GM12878 (cell line): ENCODE measurements around the gene ZNF628. TPM values are rescaled to one million over a fixed set of nuclear protein-coding genes. Genes with fewer than 3 reads are reported as not detected.

Source experiments
- ATAC-seq: fragments of 200-7000 bp; cut with Tn5 transposase; 3 replicates; pipeline ENCODE4 v1.9.1; 2020; ENCODE audit warnings: mild to moderate bottlenecking, moderate library complexity
- BruUV-seq: library from RNA; stranded (reverse); fragments of 400-500 nt; replicated peaks from 2 replicates; lab custom pipeline; 2021; lab: Mats Ljungman, UMichigan
- CTCF ChIA-PET: fragments of 300-600 bp; sonication (Branson Sonifier 250); formaldehyde crosslinking; extraction: SDS; loops from one replicate; lab custom pipeline; 2021; ENCODE audit warnings: inconsistent platforms; lab: Yijun Ruan, JAX
- POLR2A ChIA-PET: fragments of 350-600 bp; formaldehyde crosslinking; extraction: SDS; loops from one replicate; lab custom pipeline; 2021; ENCODE audit warnings: inconsistent platforms; lab: Charles Lee
- RAD21 ChIA-PET: fragments of 300-600 bp; sonication (Branson Sonifier 250); formaldehyde crosslinking; loops from one replicate; lab custom pipeline; 2023; ENCODE audit warnings: antibody characterized with exemption; ENCODE audit not compliant: unreplicated experiment; lab: Charles Lee
- SMC1A ChIA-PET: fragments of 300-600 bp; sonication (Branson Sonifier 250); formaldehyde crosslinking; loops from one replicate; lab custom pipeline; 2023; ENCODE audit not compliant: unreplicated experiment, uncharacterized antibody; lab: Charles Lee
- DNase-seq: peaks from one replicate; pipeline ENCODE4 v3.0.0-alpha.2; 2011; ENCODE audit warnings: low read depth, low spot score
- FAIRE-seq: peaks from 3 replicates; lab custom pipeline; 2011; peaks lifted over from hg19 to GRCh38; lab: Jason Lieb, UNC
- H2AFZ ChIP-seq: 2 replicates; pipeline ENCODE4 v1.6.0; 2011; ENCODE audit warnings: low read depth, low read length, control low read depth; ENCODE audit not compliant: control insufficient read depth
- H3K27ac ChIP-seq: 2 replicates; pipeline ENCODE4 v1.5.1; 2011; ENCODE audit warnings: control low read depth; ENCODE audit not compliant: control insufficient read depth, insufficient read depth
- H3K27me3 ChIP-seq, 2 experiments: replicated peaks in 1 of 2; 2 replicates each; pipeline versions ENCODE4 v1.6.0 to v1.6.1; 2011; ENCODE audit warnings: low read length in 1 of 2; ENCODE audit not compliant: control insufficient read depth in 2 of 2, insufficient read depth in 2 of 2
- H3K36me3 ChIP-seq, 2 experiments: 2 replicates each; pipeline ENCODE4 v1.5.1; 2011; ENCODE audit warnings: low read length in 1 of 2; ENCODE audit not compliant: control insufficient read depth in 2 of 2, insufficient read depth in 2 of 2
- H3K4me1 ChIP-seq: 2 replicates; pipeline ENCODE4 v1.6.1; 2011; ENCODE audit warnings: mild to moderate bottlenecking, low read length, moderate library complexity, mixed read lengths; ENCODE audit not compliant: control insufficient read depth, insufficient read depth
- H3K4me2 ChIP-seq: 2 replicates; pipeline ENCODE4 v1.6.0; 2011; ENCODE audit warnings: control low read depth; ENCODE audit not compliant: control insufficient read depth, insufficient read depth
- H3K4me3 ChIP-seq: fragments of 200-600 bp; sonication (generic); 2 replicates; pipeline ENCODE4 v1.5.1; 2016
- H3K79me2 ChIP-seq: 2 replicates; pipeline ENCODE4 v1.6.0; 2011; ENCODE audit warnings: low read length; ENCODE audit not compliant: control insufficient read depth, insufficient read depth
- H3K9ac ChIP-seq: 2 replicates; pipeline ENCODE4 v1.8.0; 2011; ENCODE audit warnings: low read length, control low read depth, mixed read lengths; ENCODE audit not compliant: control insufficient read depth, insufficient read depth
- H3K9me3 ChIP-seq: replicated peaks from 3 replicates; pipeline ENCODE4 v1.5.1; 2011; ENCODE audit warnings: mild to moderate bottlenecking, low read length; ENCODE audit not compliant: control insufficient read depth, insufficient read depth
- H4K20me1 ChIP-seq: 2 replicates; pipeline ENCODE4 v1.6.0; 2011; ENCODE audit not compliant: control insufficient read depth, insufficient read depth
- ATF7 ChIP-seq: fragments of 450-650 bp; IDR thresholded peaks from 2 replicates; pipeline ENCODE4 v1.6.1; 2016; ENCODE audit warnings: low read depth, mild to moderate bottlenecking
- BACH1 ChIP-seq: fragments of 450-650 bp; IDR thresholded peaks from 2 replicates; pipeline ENCODE4 v1.6.1; 2017; ENCODE audit warnings: mild to moderate bottlenecking, borderline replicate concordance
- BCL3 ChIP-seq: IDR thresholded peaks from 2 replicates; pipeline ENCODE4 v1.6.1; 2011; ENCODE audit warnings: borderline replicate concordance, low read depth, mild to moderate bottlenecking, moderate library complexity, low read length; ENCODE audit not compliant: insufficient read depth, poor library complexity, severe bottlenecking
- BHLHE40 ChIP-seq, 2 experiments: fragments of 450-650 bp in 1 of 2; IDR thresholded peaks; 2 replicates each; pipeline ENCODE4 v1.6.1; 2011 to 2017; ENCODE audit warnings: low read depth in 2 of 2, borderline replicate concordance in 1 of 2, improper control_type of control experiment in 1 of 2, low read length in 1 of 2, mild to moderate bottlenecking in 1 of 2
- CREM ChIP-seq: IDR thresholded peaks from 2 replicates; pipeline ENCODE4 v1.6.1; 2014; ENCODE audit warnings: antibody characterized with exemption, low read depth
- IKZF2 ChIP-seq, 2 experiments: fragments of 450-650 bp; IDR thresholded peaks; 2 replicates each; pipeline ENCODE4 v1.6.1; 2017; ENCODE audit warnings: mild to moderate bottlenecking in 2 of 2, moderate library complexity in 2 of 2
- MXI1 ChIP-seq: fragments of 150-350 bp; IDR thresholded peaks from 2 replicates; pipeline ENCODE4 v1.6.1; 2011; ENCODE audit warnings: low read depth, mild to moderate bottlenecking, inconsistent platforms, low read length, improper control_type of control experiment
- NR2F1 ChIP-seq: fragments of 450-650 bp; conservative IDR thresholded peaks from 2 replicates; pipeline ENCODE4 v1.6.1; 2017; ENCODE audit warnings: mild to moderate bottlenecking
- PAX5 ChIP-seq: IDR thresholded peaks from 2 replicates; pipeline ENCODE4 v1.6.1; 2011; ENCODE audit warnings: low read depth, low read length, borderline replicate concordance
- PML ChIP-seq: IDR thresholded peaks from 2 replicates; pipeline ENCODE4 v1.6.1; 2012; ENCODE audit warnings: low read length, inconsistent platforms
- POU2F2 ChIP-seq: IDR thresholded peaks from 3 replicates; pipeline ENCODE4 v1.6.1; 2011; ENCODE audit warnings: low read depth, mild to moderate bottlenecking, low read length, borderline replicate concordance
- TCF3 ChIP-seq: IDR thresholded peaks from 2 replicates; pipeline ENCODE4 v1.6.1; 2012; ENCODE audit warnings: low read depth, mild to moderate bottlenecking, low read length, borderline replicate concordance; ENCODE audit not compliant: insufficient read depth
- ZBED1 ChIP-seq: IDR thresholded peaks from 2 replicates; pipeline ENCODE4 v1.6.1; 2016; ENCODE audit warnings: borderline replicate concordance
- ZZZ3 ChIP-seq: IDR thresholded peaks from 2 replicates; pipeline ENCODE4 v1.6.1; 2011; ENCODE audit warnings: low read depth; ENCODE audit not compliant: control insufficient read depth, insufficient read length
- WGBS: methylation state at CpG from one replicate; pipeline ENCODE4 v1.1.6; 2016; ENCODE audit warnings: low lambda C conversion rate; ENCODE audit not compliant: insufficient replicate concordance, insufficient coverage; ENCODE audit errors: missing lambda C conversion rate; 5-methylcytosine and 5-hydroxymethylcytosine counted together
- in situ Hi-C: fragments of 300-500 bp; cut with MboI; formaldehyde crosslinking; loops from 9 replicates; pipeline ENCODE4 v1.14.3; 2018; ENCODE audit warnings: mixed read lengths
- intact Hi-C: fragments of 100-400 bp; cut with micrococcal nuclease; formaldehyde crosslinking; loops from one replicate; pipeline ENCODE4 v1.14.2; 2022; ENCODE audit not compliant: unreplicated experiment
- polyA plus RNA-seq, 11 experiments: library from polyadenylated mRNA; depleted of rRNA in 4 of 11; unstranded in 6 of 11; stranded (reverse) in 5 of 11; fragments of >200 nt; fragmentation: Nextera tagmentation in 4 of 11; fragmentation: Illumina TruSeq in 1 of 11; extraction: Ambion mirVana in 4 of 11; extraction: Trizol in 1 of 11; gene quantifications; 1 replicate in 1 of 11; 2 replicates in 10 of 11; pipeline versions ENCODE4 v1.2.1 to v1.2.3, GENCODE V29; 2011 to 2016; ENCODE audit warnings: inconsistent platforms in 2 of 11, missing spikeins in 2 of 11, low read depth in 1 of 11
- total RNA-seq, 4 experiments: library from RNA; depleted of rRNA in 3 of 4; stranded (reverse); fragments of >200 nt in 3 of 4; fragmentation: Illumina TruSeq in 1 of 4; extraction: Trizol in 1 of 4; gene quantifications; 2 replicates each; pipeline versions ENCODE4 v1.2.1 to v1.2.3, GENCODE V29; 2013 to 2021
- TF ChIP-seq, protein P1 (sequence below): fragments of 450-650 bp; IDR thresholded peaks from 2 replicates; pipeline ENCODE4 v1.6.1; 2018; ENCODE audit warnings: mild to moderate bottlenecking, low read depth, moderate library complexity; ENCODE audit not compliant: partially characterized antibody

ZNF628 gene
- total and polyA plus RNA-seq, 10 of the 15 experiments (the other 5 are each of a cell fraction or from before 2014, with no cell fraction given), result 0.04 to 11.3 (median 1.6) TPM; not detected in 1

GRCh38 chr19:55484593-55485438, 8.4 kb downstream of the ZNF628 start, which contains the start of gene NAT14 (continued):
- TF ChIP-seq BACH1, result peak; percentile 47; the same call in 1 of the 2 replicates
- peak; percentile 75 for TF ChIP-seq ATF7
- TF ChIP-seq ZBED1, result no peak
- TF ChIP-seq PAX5, result 0 out of 2 replicates have a peak, but pooled peaks have one; percentile 21
- TF ChIP-seq TCF3, result 0 out of 2 replicates have a peak, but pooled peaks have one; percentile 16
- TF ChIP-seq MXI1, result peak; percentile 37; the same call in 1 of the 2 replicates
- no peak; a peak in 1 of 4 replicates for TF ChIP-seq IKZF2 (IDR thresholded peaks at IDR 0.05)
- peak; percentile 45; the same call in 1 of the 2 replicates for TF ChIP-seq NR2F1
- no peak for TF ChIP-seq ZZZ3

DNA sequence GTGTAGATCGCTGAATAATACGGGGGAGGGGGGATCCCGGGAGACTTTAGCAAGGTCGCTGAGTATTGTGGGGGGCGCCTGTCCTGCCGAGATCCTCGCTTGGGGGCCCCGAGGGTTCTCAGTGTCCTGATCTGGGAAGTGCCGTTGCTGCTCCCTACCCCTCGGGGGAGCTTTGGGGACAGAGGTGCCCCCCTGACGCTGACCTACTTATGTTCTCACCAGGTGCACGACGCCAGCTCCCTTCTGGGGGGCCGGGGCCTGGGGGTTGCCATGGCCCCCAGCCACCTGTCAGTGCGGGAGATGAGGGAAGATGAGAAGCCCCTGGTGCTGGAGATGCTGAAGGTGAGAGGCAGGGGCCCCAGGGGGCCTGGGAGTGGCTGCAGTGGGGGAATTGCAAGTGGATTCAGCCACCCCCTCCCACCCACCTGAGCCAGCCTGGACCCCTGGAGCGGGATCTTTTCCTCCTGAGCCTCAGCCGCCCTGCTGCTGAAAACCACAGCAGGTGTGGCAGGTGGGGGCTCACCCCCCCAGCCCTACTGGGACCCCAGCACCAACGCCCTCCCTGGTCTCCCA, 9.1 kb downstream of the ZNF628 start:
- H3K79me2 ChIP-seq, result no peaks in the 10 kb centered on the region; the same call in 1 of the 2 replicates
- peaks cover 0 to 9% of the 10 kb centered on the region in 2 experiments; a peak in 2 of 4 replicates for H3K36me3 ChIP-seq
- peaks cover 6% of the 10 kb centered on the region for H3K4me1 ChIP-seq
- no peaks in the 10 kb centered on the region for H4K20me1 ChIP-seq
- ChIA-PET SMC1A (interaction anchor here (0.9 to 1.6 kb wide), 4 partner anchors 9 to 114 kb away, joined by 3 to 7 read pairs (median 4); partner anchors contain the start of genes FIZ1 and ZNF628), POLR2A (interaction anchor here (0.6 to 1.0 kb wide), 2 partner anchors 18 to 98 kb away, joined by 3 read pairs; no protein-coding TSS in a partner anchor), RAD21 (interaction anchor here (1.0 to 1.3 kb wide), 5 partner anchors 9 to 146 kb away, joined by 3 to 10 read pairs (median 3); partner anchors contain the start of genes ISOC2 and ZNF628), CTCF (interaction anchor here (0.5 to 1.7 kb wide), 5 partner anchors 9 to 768 kb away, joined by 3 to 16 read pairs (median 4); partner anchors contain the start of genes ISOC2 and ZNF628)
- H3K4me2 ChIP-seq, result peak overlapping the region; percentile 68
- no peaks in the 10 kb centered on the region for H3K9me3 ChIP-seq
- H3K27ac ChIP-seq, result peak overlapping the region; percentile 58; the same call in 1 of the 2 replicates
- H2AFZ ChIP-seq, result peak overlapping the region; percentile 86
- 15% methylated on average over 17 of the region's 18 CpGs for WGBS
- no peak for FAIRE-seq
- intact Hi-C loops (no loop called here), in situ Hi-C loops (no loop called here)
- peak; percentile 40 for ATAC-seq
- H3K4me3 ChIP-seq, result peak overlapping the region; percentile 78
- H3K27me3 ChIP-seq, result no peaks in the 10 kb centered on the region
- TSS peak; percentile 65 for BruUV-seq
- peak overlapping the region; percentile 78 for H3K9ac ChIP-seq
- no peak for DNase-seq
- no peak for TF ChIP-seq CREM
- TF ChIP-seq, protein P1, sequence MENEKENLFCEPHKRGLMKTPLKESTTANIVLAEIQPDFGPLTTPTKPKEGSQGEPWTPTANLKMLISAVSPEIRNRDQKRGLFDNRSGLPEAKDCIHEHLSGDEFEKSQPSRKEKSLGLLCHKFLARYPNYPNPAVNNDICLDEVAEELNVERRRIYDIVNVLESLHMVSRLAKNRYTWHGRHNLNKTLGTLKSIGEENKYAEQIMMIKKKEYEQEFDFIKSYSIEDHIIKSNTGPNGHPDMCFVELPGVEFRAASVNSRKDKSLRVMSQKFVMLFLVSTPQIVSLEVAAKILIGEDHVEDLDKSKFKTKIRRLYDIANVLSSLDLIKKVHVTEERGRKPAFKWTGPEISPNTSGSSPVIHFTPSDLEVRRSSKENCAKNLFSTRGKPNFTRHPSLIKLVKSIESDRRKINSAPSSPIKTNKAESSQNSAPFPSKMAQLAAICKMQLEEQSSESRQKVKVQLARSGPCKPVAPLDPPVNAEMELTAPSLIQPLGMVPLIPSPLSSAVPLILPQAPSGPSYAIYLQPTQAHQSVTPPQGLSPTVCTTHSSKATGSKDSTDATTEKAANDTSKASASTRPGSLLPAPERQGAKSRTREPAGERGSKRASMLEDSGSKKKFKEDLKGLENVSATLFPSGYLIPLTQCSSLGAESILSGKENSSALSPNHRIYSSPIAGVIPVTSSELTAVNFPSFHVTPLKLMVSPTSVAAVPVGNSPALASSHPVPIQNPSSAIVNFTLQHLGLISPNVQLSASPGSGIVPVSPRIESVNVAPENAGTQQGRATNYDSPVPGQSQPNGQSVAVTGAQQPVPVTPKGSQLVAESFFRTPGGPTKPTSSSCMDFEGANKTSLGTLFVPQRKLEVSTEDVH, result no peak
- TF ChIP-seq BHLHE40 (IDR thresholded peaks at IDR 0.05; ENCODE audit: borderline replicate concordance in 1 of 2, low read depth in 2 of 2, low read length in 1 of 2), result no peak
- no peak for TF ChIP-seq PML
- TF ChIP-seq POU2F2, result no peak
- no peak for TF ChIP-seq BCL3
